Left lobe of liver (tissue), 2 donors: Measurements from ENCODE around the gene PIK3CB. TPM values are rescaled to one million over a fixed set of nuclear protein-coding genes. Genes with fewer than 3 reads are reported as not detected.

ENCODE experiments used
- ATAC-seq: fragments of 200-7000 bp; cut with Tn5 transposase; one replicate; pipeline ENCODE4 v1.9.1; 2020; ENCODE audit warnings: mild to moderate bottlenecking, moderate library complexity
- DNase-seq: peaks from one replicate; pipeline ENCODE4 v3.0.0-alpha.2; 2020; ENCODE audit warnings: low spot score
- total RNA-seq: library from RNA; stranded (reverse); gene quantifications from one replicate; pipeline ENCODE4 v1.2.1, GENCODE V29; 2021
- donor health status: DM: no; HTN: no; CAD: no; lungs with moderate emphysema.
- donor health status: DM: no; HTN: yes; CAD: no.

The PIK3CB gene
- 14.4 TPM for total RNA-seq

DNA sequence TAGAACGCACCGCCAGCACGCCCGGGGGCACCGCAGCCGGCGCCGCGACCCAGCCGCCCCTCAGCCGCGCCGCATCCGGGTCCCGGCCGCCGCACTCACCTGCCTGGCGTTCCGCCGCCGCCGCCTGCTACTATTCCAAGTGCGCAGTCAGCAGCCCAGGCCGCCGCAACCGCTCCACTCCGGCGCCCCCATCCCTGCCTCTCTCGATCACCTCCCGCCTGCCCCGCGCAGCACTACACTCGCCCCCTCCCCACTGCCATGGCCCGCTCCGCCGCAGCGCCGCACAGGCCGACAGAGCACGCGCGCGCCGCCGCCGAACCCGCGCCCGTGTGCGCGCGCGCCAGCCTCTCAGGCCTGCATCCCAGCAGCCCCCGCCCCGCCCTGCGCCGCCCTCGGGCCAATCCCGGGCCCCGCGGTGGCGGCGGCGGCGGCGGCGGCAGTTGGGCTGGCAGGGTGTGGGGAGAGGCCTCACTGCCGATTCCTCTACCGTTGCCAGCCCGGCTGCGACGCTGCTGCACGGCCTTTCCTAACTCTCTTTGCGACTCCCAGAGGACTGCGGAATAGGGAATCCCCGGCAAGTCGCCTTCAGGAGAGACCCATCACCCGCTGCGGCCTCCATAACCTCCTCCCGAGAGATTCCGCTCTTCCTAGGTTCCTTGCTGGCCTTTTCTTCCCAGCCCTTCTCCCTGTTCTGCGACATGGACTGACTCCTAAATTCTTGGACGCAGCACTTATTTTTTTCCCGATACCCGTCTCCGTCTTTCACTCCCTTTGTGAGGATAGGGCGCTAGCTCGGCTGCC, at the start of gene PIK3CB:
TSS of gene PIK3CB (minus strand) at position 333 of the 801 bp plus-strand sequence. CDS start 75,585 bp downstream, outside the sequence.
- peak; percentile 93 for DNase-seq
- peak; percentile 95 for ATAC-seq

- ATAC-seq (no peak), DNase-seq (no peak)
Measured at GRCh38 chr3:138881233-138881632, 46.5 kb upstream of the PIK3CB start.

GRCh38 chr3:138879541-138880380, 45.0 kb upstream of the PIK3CB start:
- ATAC-seq (no peak), DNase-seq (no peak)

DNA sequence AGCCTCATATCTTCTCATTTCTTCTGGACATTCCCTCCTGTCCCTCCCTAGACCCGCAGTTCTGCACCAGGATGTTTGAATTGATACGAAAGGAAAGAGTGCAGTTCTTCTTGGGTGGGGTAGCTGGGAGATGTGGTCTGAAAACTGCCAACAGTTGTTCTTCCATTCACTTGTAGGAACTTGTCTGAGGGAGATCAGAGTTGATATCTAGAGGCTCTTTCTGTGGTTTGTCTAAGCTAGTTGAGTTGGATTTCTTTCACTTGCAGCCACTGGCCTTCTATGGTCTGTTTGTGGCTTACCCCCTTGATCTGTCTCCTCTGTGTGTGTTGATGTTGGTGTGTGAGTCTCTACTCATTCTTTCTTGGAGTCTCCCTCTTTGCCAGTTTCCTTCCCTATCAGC, 42.5 kb upstream of the PIK3CB start:
- ATAC-seq (no peak), DNase-seq (no peak)

GRCh38 chr3:138875754-138876664, 41.3 kb upstream of the PIK3CB start:
- DNase-seq = no peak
- ATAC-seq = no peak

GRCh38 chr3:138875096-138875753, 40.5 kb upstream of the PIK3CB start:
- ATAC-seq = no peak
- DNase-seq = no peak

GRCh38 chr3:138873471-138874278, 38.9 kb upstream of the PIK3CB start:
- ATAC-seq (no peak), DNase-seq (no peak)

- no peak for ATAC-seq
- no peak for DNase-seq
Measured at GRCh38 chr3:138872632-138873031, 37.9 kb upstream of the PIK3CB start.

DNA sequence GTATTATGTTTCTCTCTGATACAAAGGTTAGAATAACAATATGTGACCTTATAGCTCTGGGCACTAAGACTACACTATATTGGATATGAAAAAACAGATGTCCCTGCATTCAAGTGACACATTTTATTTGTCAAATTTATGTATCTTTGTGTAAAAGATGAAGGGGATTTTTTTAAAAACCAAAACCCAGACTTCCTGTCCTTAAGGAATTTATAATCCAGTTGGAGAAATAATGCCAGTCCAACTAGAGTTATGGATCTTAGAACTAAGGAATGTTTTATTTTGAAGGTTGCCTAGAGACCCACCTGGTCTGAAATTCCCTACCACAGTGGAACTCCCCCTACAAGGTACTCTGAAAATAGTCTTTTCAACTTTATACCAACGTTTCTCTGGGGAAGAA, 33.3 kb upstream of the PIK3CB start:
- ATAC-seq (no peak), DNase-seq (no peak)

DNA sequence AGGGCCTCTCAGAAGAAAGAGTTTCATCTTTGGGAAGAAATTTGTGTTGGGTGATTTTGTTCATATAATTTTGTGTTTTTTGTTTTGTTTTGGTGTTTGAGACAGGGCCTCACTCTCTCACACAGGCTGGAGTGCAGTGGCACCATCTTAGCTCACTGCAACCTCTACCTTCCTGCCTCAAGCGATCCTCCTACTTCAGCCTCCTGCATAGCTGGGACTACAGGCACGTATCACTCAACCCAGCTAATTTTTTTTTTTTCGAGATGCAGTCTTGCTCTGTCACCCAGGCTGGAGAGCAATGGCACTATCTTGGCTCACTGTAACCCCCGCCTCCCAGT, 29.0 kb upstream of the PIK3CB start:
- ATAC-seq = no peak
- no peak for DNase-seq

DNA sequence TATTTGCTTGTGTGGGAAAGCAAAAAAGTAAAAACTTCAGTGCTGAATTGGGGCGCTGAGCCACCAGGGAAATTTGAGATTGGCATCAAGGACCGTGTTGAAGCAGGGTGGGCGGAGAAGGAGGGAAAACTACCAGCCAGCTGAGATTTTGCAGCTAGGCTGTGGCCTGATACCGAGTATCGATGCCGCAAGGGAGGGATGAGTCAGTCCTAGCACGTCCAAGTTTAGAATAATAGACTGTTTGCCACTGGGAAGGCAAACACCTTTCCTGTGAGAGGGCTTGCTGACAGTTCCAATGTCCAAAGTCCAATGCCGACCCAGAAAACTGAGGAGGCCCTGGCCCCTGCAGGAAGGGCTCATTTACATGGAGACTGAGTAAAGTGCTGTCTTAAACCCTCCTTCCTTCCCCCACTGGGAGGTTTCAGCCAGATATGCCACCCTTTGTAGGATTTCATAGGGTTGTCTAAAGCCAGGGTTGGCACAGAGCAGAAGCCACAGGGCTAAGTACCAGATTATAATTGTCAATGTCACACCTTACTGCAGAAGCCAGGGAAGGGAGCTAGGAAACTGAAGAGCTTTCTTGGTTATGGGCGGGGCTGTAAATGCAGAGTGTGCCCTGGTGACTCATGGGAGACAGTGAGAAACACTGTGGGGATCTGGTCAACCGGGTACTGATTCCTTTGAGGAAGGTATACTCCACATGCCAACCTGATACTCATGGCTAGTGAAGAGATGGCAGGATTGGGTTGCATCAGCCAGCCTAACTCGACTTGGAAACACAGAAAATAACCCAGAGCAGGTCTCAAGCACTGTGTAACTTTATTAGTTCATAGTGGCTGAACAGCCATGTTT, 28.4 kb upstream of the PIK3CB start:
- DNase-seq = peak; percentile 58
- peak; percentile 96 for ATAC-seq

GRCh38 chr3:138862531-138862923, 27.8 kb upstream of the PIK3CB start:
- ATAC-seq (peak; percentile 45), DNase-seq (no peak)

DNA sequence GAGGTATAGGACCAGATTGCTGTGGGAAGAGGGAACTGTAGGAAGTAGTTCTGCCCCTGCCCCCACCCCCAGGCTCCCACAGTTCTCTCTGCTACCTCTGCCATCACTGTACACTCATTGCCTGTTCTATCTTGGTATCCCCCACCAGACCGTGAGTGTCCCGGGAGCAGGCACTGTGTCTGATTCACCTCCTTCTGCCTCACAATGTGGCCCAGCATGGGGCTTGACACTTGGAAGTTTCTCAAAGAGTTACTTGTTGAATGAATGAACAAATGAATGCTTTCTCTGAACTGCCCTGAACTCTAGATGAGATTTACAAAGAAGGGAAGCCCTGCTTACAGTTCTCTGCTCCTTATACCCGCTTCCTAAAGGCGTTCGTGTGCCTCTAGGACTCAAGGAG, 27.1 kb upstream of the PIK3CB start:
- no peak for DNase-seq
- no peak for ATAC-seq

GRCh38 chr3:138856799-138857198, 22.1 kb upstream of the PIK3CB start:
- DNase-seq (no peak), ATAC-seq (no peak)

- DNase-seq (no peak), ATAC-seq (no peak)
Measured at GRCh38 chr3:138854940-138855339, 20.2 kb upstream of the PIK3CB start.

DNA sequence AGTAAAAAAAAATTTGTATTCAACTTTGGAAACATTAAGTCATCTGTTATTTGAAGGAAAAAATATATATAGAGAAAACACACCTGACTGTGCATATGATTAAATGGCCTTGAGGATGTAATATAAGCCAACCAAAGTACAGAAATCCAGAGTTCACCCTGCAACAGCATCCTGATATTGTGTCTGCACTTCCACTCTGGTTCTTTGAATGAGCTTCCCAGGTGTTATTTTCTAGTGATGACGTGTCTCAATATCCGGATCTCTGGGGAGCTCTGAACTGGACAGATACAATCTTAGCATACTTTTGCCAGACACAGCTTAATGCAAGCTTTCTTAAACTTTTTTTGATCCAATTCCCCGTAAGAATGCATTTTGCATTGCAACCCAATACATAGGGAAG, 19.5 kb upstream of the PIK3CB start:
- DNase-seq (no peak), ATAC-seq (no peak)

DNA sequence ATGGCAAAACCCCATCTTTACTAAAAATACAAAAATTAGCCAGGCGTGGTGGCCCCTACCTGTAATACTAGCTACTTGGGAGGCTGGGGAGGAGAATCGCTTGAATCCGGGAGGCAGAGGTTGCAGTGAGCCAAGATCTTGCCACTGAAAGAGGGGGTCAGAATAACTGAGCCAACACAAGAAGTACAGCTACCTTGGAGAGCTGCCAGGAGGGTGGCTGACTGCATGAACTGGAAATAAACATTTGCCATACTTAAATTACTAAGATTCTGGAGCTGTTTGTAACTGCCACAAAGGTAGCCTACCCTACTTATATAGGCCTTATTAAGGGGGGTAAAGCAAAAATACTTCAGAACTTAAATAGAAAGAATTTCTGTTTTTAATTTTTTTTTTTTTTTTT, 15.4 kb upstream of the PIK3CB start:
- no peak for DNase-seq
- no peak for ATAC-seq

GRCh38 chr3:138849222-138849940, 14.7 kb upstream of the PIK3CB start:
- ATAC-seq (peak; percentile 51), DNase-seq (no peak)
